ENCODE measurements around the gene ARHGEF35. TPM values are rescaled to one million over a fixed set of nuclear protein-coding genes. Genes with fewer than 3 reads are reported as not detected.
"Not testable (repeated sequence)": the region's sequence is repeated elsewhere in the genome, so short reads cannot be mapped to it uniquely, and the experiment has no call there.

The ARHGEF35 gene
- total RNA-seq, 2 experiments from 2014 or later, result 2.4 to 2.6 TPM

DNA sequence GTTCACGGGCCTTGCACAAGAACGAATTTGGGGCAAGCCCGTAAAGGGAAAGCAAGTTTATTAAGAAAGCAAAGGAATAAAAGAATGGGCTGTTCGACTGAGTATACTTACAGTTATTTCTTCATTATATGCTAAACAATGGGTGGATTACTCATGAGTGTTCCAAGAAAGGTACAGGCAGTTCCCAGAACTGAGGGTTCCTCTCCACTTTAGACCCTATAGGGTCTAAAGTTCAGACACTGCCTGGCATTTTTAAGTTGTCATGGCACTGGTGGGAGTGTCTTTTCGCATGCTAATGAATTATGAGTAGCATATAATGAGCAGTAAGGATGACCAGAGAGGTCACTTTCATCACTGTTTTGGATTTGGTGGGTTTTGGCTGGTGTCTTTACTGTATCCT, 9.7 kb upstream of the ARHGEF35 start:
- DNase-seq, result not testable (repeated sequence)

DNA sequence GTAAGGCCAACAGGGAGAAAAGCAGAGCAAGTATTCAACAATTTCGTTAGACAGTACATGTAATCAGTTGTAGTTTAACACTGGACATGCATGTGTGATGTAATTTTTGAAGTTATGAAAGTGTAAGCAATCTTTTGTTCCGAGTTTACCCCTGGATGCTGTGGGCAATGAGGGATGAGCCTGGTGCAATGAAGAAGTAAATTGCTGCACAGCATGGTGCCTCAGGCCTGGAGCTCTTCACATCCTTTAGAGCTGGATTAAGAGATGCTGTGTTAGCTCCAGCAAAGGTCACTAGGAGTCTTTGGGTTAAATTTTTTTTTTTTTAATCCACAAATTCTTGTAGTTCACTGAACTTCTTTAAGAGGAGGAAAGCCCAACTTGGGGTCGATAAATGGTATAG, 7.5 kb upstream of the ARHGEF35 start:
- ATAC-seq; DNase-seq; H3K36me3 Mint-ChIP-seq (ENCODE audit: low read depth); H3K27me3 Mint-ChIP-seq (ENCODE audit: low read depth); H3K4me3 Mint-ChIP-seq; CTCF ChIA-PET; H3K4me1 Mint-ChIP-seq (ENCODE audit: low read depth); H3K9me3 Mint-ChIP-seq (ENCODE audit: insufficient read depth); POLR2A ChIA-PET; H3K27ac Mint-ChIP-seq: not testable (repeated sequence)

More for the DNA sequence above, 9.7 kb upstream of the ARHGEF35 start:
- ATAC-seq; H3K9me3 Mint-ChIP-seq (ENCODE audit: insufficient read depth); H3K27me3 Mint-ChIP-seq (ENCODE audit: low read depth); H3K36me3 Mint-ChIP-seq (ENCODE audit: low read depth); H3K4me1 Mint-ChIP-seq (ENCODE audit: low read depth); H3K4me3 Mint-ChIP-seq; H3K27ac Mint-ChIP-seq; POLR2A ChIA-PET; CTCF ChIA-PET: not testable (repeated sequence)

- DNase-seq; H3K9me3 Mint-ChIP-seq (ENCODE audit: insufficient read depth); POLR2A ChIA-PET; CTCF ChIA-PET; H3K4me1 Mint-ChIP-seq (ENCODE audit: low read depth); H3K27me3 Mint-ChIP-seq (ENCODE audit: low read depth); H3K36me3 Mint-ChIP-seq (ENCODE audit: low read depth); H3K4me3 Mint-ChIP-seq; H3K27ac Mint-ChIP-seq: not testable (repeated sequence)
- peak; percentile 83 for ATAC-seq
These were observed 6.3 kb upstream of the ARHGEF35 start for GRCh38 chr7:144201978-144202377.

DNA sequence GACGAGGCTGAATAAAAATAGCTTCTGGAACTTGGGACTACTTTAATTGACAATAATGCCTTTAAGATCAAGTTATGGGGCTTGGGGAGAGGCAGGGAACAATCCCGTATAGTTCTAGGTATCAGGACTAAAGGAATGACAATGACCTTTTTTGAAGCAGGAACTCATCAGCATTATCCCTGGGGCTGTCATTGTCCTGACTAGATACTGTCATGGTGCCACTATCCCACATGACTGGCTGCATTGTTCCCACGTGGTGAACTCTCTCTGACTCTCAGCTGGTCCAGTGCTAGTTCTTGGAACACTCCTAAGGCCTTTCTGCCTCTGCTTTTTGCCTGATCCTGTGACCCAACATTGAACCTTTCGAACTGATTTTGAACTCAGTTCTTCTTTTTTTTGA, 3.3 kb upstream of the ARHGEF35 start:
- H3K9me3 Mint-ChIP-seq (ENCODE audit: insufficient read depth); H3K27ac Mint-ChIP-seq; POLR2A ChIA-PET; H3K4me3 Mint-ChIP-seq; H3K27me3 Mint-ChIP-seq (ENCODE audit: low read depth); CTCF ChIA-PET; H3K4me1 Mint-ChIP-seq (ENCODE audit: low read depth); ATAC-seq; H3K36me3 Mint-ChIP-seq (ENCODE audit: low read depth); DNase-seq: not testable (repeated sequence)

GRCh38 chr7:144194453-144194852, 1.2 kb downstream of the ARHGEF35 start:
- H3K27ac Mint-ChIP-seq; H3K27me3 Mint-ChIP-seq (ENCODE audit: low read depth); H3K4me3 Mint-ChIP-seq; POLR2A ChIA-PET; CTCF ChIA-PET; H3K36me3 Mint-ChIP-seq (ENCODE audit: low read depth); DNase-seq; H3K4me1 Mint-ChIP-seq (ENCODE audit: low read depth); ATAC-seq; H3K9me3 Mint-ChIP-seq (ENCODE audit: insufficient read depth): not testable (repeated sequence)

- H3K4me1 Mint-ChIP-seq (ENCODE audit: low read depth); DNase-seq; H3K36me3 Mint-ChIP-seq (ENCODE audit: low read depth); ATAC-seq; POLR2A ChIA-PET; H3K4me3 Mint-ChIP-seq; H3K27ac Mint-ChIP-seq; CTCF ChIA-PET; H3K9me3 Mint-ChIP-seq (ENCODE audit: insufficient read depth); H3K27me3 Mint-ChIP-seq (ENCODE audit: low read depth): not testable (repeated sequence)
These were observed 1.9 kb downstream of the ARHGEF35 start for GRCh38 chr7:144193782-144194181.

DNA sequence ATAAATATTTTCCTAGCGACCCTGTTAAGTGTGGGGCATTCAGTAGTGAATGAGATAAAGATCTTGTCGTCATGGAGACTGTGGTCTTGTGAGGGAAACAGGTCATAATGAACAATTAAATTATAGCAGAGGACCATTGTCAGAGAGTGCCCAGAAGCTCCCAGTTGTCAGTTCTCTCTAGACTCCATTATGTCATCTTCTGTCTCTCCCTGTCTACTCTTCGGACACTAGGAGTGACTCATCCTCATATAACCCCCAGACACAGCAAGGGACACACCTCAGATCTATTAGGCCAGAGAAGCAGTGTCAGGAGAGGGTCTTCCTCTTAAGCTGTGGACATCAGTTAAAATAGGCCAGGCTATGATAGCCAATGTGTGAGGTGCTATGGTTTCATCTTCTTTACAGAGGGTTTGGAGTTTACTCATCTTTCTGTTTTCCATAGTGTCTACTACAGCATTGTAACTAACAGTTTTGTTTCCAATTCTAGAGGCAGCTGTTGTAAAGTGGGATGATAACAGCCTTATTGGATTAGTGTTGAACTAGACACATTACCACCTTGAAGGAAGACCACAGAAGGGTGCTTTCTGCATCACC, 7.0 kb downstream of the ARHGEF35 start:
- DNase-seq, result not testable (repeated sequence)
- peak; percentile 60 for ATAC-seq

GRCh38 chr7:144187848-144188247, 7.8 kb downstream of the ARHGEF35 start:
- POLR2A ChIA-PET; CTCF ChIA-PET; H3K4me3 Mint-ChIP-seq; H3K36me3 Mint-ChIP-seq (ENCODE audit: low read depth); H3K9me3 Mint-ChIP-seq (ENCODE audit: insufficient read depth); DNase-seq; H3K4me1 Mint-ChIP-seq (ENCODE audit: low read depth); H3K27ac Mint-ChIP-seq; H3K27me3 Mint-ChIP-seq (ENCODE audit: low read depth); ATAC-seq: not testable (repeated sequence)

More for the DNA sequence above, 7.0 kb downstream of the ARHGEF35 start:
- H3K9me3 Mint-ChIP-seq (ENCODE audit: insufficient read depth); H3K36me3 Mint-ChIP-seq (ENCODE audit: low read depth); H3K27me3 Mint-ChIP-seq (ENCODE audit: low read depth); H3K27ac Mint-ChIP-seq; H3K4me3 Mint-ChIP-seq; POLR2A ChIA-PET; CTCF ChIA-PET; H3K4me1 Mint-ChIP-seq (ENCODE audit: low read depth): not testable (repeated sequence)

DNA sequence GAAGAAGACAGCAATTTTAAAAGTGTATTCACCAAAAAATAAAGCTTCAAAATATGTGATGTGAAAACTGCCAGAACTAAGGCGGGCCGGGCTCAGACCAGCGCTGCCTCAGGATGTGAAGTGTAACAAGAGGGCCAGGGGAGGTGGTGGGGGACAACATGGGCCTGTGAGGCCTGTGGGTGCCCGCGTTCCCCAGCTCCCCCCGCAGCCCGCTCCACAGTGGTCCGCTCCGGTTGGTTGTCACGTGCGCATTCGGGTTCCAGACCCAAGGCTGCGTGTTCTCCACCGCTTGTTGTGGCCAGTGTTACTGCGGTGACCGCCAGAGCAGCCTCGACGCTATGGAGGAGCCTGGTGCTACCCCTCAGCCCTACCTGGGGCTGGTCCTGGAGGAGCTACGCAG, 12.5 kb downstream of the ARHGEF35 start, which contains the start of gene CTAGE4:
Gene CTAGE4 (plus strand): TSS at position 301 of the 400 bp plus-strand sequence. CDS start 38 bp downstream, at position 339.
- H3K4me3 Mint-ChIP-seq; H3K27me3 Mint-ChIP-seq (ENCODE audit: low read depth); H3K36me3 Mint-ChIP-seq (ENCODE audit: low read depth); H3K4me1 Mint-ChIP-seq (ENCODE audit: low read depth); H3K27ac Mint-ChIP-seq; DNase-seq; H3K9me3 Mint-ChIP-seq (ENCODE audit: insufficient read depth); POLR2A ChIA-PET; ATAC-seq; CTCF ChIA-PET: not testable (repeated sequence)

- H3K4me3 Mint-ChIP-seq; H3K27ac Mint-ChIP-seq; DNase-seq; POLR2A ChIA-PET; ATAC-seq; CTCF ChIA-PET; H3K36me3 Mint-ChIP-seq (ENCODE audit: low read depth); H3K4me1 Mint-ChIP-seq (ENCODE audit: low read depth); H3K9me3 Mint-ChIP-seq (ENCODE audit: insufficient read depth): not testable (repeated sequence)
- peaks cover 11% of the 10 kb centered on the region for H3K27me3 Mint-ChIP-seq (ENCODE audit: low read depth)
These were observed 16.5 kb downstream of the ARHGEF35 start for GRCh38 chr7:144179165-144179479.

DNA sequence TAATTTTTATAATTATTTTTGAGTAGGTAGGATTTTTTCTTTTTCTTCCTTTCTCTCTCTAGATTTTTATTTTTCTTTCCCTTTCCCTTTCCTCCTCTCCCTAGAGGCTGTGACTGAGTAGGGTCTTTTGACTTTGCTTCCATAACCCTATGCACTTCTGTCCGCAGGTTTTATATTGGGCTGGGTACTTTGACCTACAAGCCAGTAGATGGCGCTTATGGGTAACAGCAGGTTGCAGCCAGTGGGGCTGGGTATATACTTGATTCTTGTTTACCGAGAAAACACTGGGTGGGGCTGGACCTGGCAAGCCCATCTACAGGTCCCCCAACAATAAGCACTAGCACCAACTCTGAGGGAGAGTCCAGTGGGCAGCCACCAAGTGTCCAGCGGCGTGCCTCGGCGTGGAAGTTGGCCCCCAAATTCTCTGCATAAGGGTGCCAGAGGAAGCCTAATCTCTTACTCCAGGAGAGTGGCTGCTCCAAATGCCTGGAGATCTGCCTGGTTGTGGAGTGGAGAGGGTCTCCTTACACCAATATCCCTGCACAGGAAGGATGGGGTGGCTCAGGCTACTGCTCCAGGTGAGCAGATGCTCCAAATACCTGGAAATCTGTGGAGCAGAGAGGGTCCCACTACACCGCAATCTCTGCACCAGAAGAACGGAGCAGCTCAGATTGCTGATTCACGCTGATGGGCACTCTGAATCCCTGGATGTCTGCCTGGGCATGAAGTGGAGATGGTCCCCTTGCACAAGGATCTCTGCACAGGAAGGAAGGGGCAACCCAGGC, 17.1 kb downstream of the ARHGEF35 start:
- DNase-seq, result peak; percentile 51
- ATAC-seq, result peak; percentile 98
- H3K36me3 Mint-ChIP-seq (ENCODE audit: low read depth); H3K9me3 Mint-ChIP-seq (ENCODE audit: insufficient read depth); H3K4me3 Mint-ChIP-seq; H3K27ac Mint-ChIP-seq; POLR2A ChIA-PET; H3K4me1 Mint-ChIP-seq (ENCODE audit: low read depth): not testable (repeated sequence)
- H3K27me3 Mint-ChIP-seq (ENCODE audit: low read depth), result peaks cover 11% of the 10 kb centered on the region
- CTCF ChIA-PET, result interaction anchor here (1.1 to 1.6 kb wide), 2 partner anchors 213 to 215 kb away, joined by 5 to 7 read pairs; no protein-coding TSS in a partner anchor

- no peaks in the 10 kb centered on the region for H3K9me3 Mint-ChIP-seq (ENCODE audit: insufficient read depth)
- POLR2A ChIA-PET, result no interaction called here
- H3K4me1 Mint-ChIP-seq (ENCODE audit: low read depth), result peaks cover 1% of the 10 kb centered on the region
- CTCF ChIA-PET, result no interaction called here
- H3K27me3 Mint-ChIP-seq (ENCODE audit: low read depth), result peaks cover 13% of the 10 kb centered on the region
- H3K4me3 Mint-ChIP-seq, result no peak overlapping the region
- DNase-seq (no peak), ATAC-seq (no peak)
- no peaks in the 10 kb centered on the region for H3K36me3 Mint-ChIP-seq (ENCODE audit: low read depth)
- H3K27ac Mint-ChIP-seq, result no peak overlapping the region
These were observed 21.0 kb downstream of the ARHGEF35 start for GRCh38 chr7:144174613-144175012.

Measured in activated CD8-positive, alpha-beta T cell treated with anti-CD3 and anti-CD28 coated beads, Interleukin-2, amount 10 ng/mL, durations not matched to agents 7 days and 5 days (primary cell).